Kidney (tissue), 14 donors: ENCODE data around the gene STIM1. TPM values are rescaled to one million over a fixed set of nuclear protein-coding genes. Genes with fewer than 3 reads are reported as not detected.
"Not testable (repeated sequence)": the region's sequence is repeated elsewhere in the genome, so short reads cannot be mapped to it uniquely, and the experiment has no call there.

Experiments
- DNase-seq, 5 donors: peaks; one replicate each; pipeline ENCODE4 v3.0.0-alpha.2; 2013 to 2020
- FAIRE-seq: peaks from 2 replicates; lab custom pipeline; 2012; peaks lifted over from hg19 to GRCh38; lab: Jason Lieb, UNC
- H3K27ac ChIP-seq, 2 donors: one replicate each; pipeline ENCODE4 v1.7.0; 2013; ENCODE audit warnings: low read depth in 2 of 2, low read length in 2 of 2, inconsistent platforms in 1 of 2
- H3K27me3 ChIP-seq: one replicate; pipeline ENCODE4 v1.7.1; 2013; ENCODE audit warnings: low read length, inconsistent platforms; ENCODE audit not compliant: control insufficient read depth, insufficient read depth
- H3K36me3 ChIP-seq, 3 donors: one replicate each; pipeline versions ENCODE4 v1.7.0 to v1.7.1; 2013; ENCODE audit warnings: low read length in 3 of 3, control low read depth in 1 of 3, inconsistent platforms in 1 of 3; ENCODE audit not compliant: insufficient read depth in 3 of 3, control insufficient read depth in 2 of 3
- H3K4me1 ChIP-seq, 3 donors: one replicate each; pipeline versions ENCODE4 v1.7.0 to v1.7.1; 2013; ENCODE audit warnings: low read length in 3 of 3, inconsistent platforms in 1 of 3, low read depth in 1 of 3; ENCODE audit not compliant: control insufficient read depth in 2 of 3, insufficient read depth in 2 of 3
- H3K4me3 ChIP-seq, 3 donors: one replicate each; pipeline versions ENCODE4 v1.7.0 to v1.8.1; 2013; ENCODE audit warnings: low read length in 3 of 3, control low read depth in 1 of 3, inconsistent platforms in 1 of 3
- H3K9ac ChIP-seq, 3 donors: one replicate each; pipeline versions ENCODE4 v1.7.0 to v1.7.1; 2013; ENCODE audit warnings: low read length in 3 of 3, control low read depth in 1 of 3, inconsistent platforms in 1 of 3
- H3K9me3 ChIP-seq, 3 donors: one replicate each; pipeline versions ENCODE4 v1.7.0 to v1.7.1; 2013; ENCODE audit warnings: low read length in 3 of 3, control low read depth in 1 of 3, inconsistent platforms in 1 of 3; ENCODE audit not compliant: control insufficient read depth in 2 of 3, insufficient read depth in 1 of 3
- CTCF ChIP-seq: IDR thresholded peaks from 3 replicates; pipeline ENCODE4 v1.5.1; 2012; ENCODE audit warnings: mild to moderate bottlenecking, moderate library complexity, borderline replicate concordance; ENCODE audit not compliant: insufficient read depth; ENCODE audit errors: extremely low read depth
- intact Hi-C: fragments of 100-400 bp; cut with DNase I; formaldehyde crosslinking; loops from one replicate; pipeline ENCODE4 v1.11.1; 2022
- polyA plus RNA-seq: library from polyadenylated mRNA; stranded (reverse); fragments of 350-450 nt; fragmentation: Illumina TruSeq; extraction: RNeasy Lipid Tissue Mini Kit (QIAGEN cat#74804); gene quantifications from one replicate; pipeline ENCODE4 v1.2.3, GENCODE V29; 2014; ENCODE audit warnings: low read depth, low replicate concordance; ENCODE audit not compliant: insufficient read depth
- total RNA-seq: library from RNA; stranded (reverse); fragmentation: NEBNext Ultra II Directional; extraction: Animal tissue kit (Norgen Biotek cat#: 25700); gene quantifications from one replicate; pipeline ENCODE4 v1.2.1, GENCODE V29; 2021
- donor health status: control.
- donor health status: control.
- donor health status: control.
- donor health status: control.
- donor health status: control.
- donor health status: DM: yes; HTN: yes; CAD: no.
- donor health status: Normal renal cell carcinoma (clear cell type).

The STIM1 gene
- total and polyA plus RNA-seq, 2 donors from 2014 or later: 15.7 to 68.0 TPM

- no peak for FAIRE-seq
- DNase-seq: no peak
- intact Hi-C loops: no loop called here
- no peaks in the 10 kb centered on the region for H3K27me3 ChIP-seq
- no peaks in the 10 kb centered on the region for H3K36me3 ChIP-seq
- H3K9me3 ChIP-seq: no peaks in the 10 kb centered on the region
- H3K4me3 ChIP-seq: no peak overlapping the region
- no peak for TF ChIP-seq CTCF
- H3K4me1 ChIP-seq: no peaks in the 10 kb centered on the region
- H3K9ac ChIP-seq: no peak overlapping the region
- no peak overlapping the region for H3K27ac ChIP-seq
Observed at GRCh38 chr11:4006946-4007680, 151.6 kb downstream of the STIM1 start.

- no peak for DNase-seq
- intact Hi-C loops: no loop called here
Observed at GRCh38 chr11:4008116-4008515, 152.7 kb downstream of the STIM1 start.

GRCh38 chr11:4016602-4017001 is 161.1 kb downstream of the STIM1 start:
- H3K27me3 ChIP-seq, H3K4me1 ChIP-seq, H3K27ac ChIP-seq, FAIRE-seq, DNase-seq, intact Hi-C loops, H3K4me3 ChIP-seq, H3K36me3 ChIP-seq, H3K9ac ChIP-seq, H3K9me3 ChIP-seq: not testable (repeated sequence)

More at GRCh38 chr11:4008116-4008515, 152.7 kb downstream of the STIM1 start:
- Histone ChIP-seq H3K9ac (no peak overlapping the region), H3K27ac (no peak overlapping the region), H3K27me3 (no peaks in the 10 kb centered on the region), H3K36me3 (no peaks in the 10 kb centered on the region), H3K4me1 (no peaks in the 10 kb centered on the region), H3K4me3 (no peak overlapping the region), H3K9me3 (no peaks in the 10 kb centered on the region)
- FAIRE-seq: no peak
- no peak for TF ChIP-seq CTCF

- Histone ChIP-seq H3K4me1 (no peaks in the 10 kb centered on the region), H3K9me3 (no peaks in the 10 kb centered on the region), H3K27ac (no peak overlapping the region), H3K9ac (no peak overlapping the region), H3K27me3 (no peaks in the 10 kb centered on the region), H3K4me3 (no peak overlapping the region), H3K36me3 (no peaks in the 10 kb centered on the region)
- DNase-seq: no peak
- intact Hi-C loops: no loop called here
- FAIRE-seq: no peak
- no peak for TF ChIP-seq CTCF
Observed at GRCh38 chr11:4017129-4017528, 161.7 kb downstream of the STIM1 start.
